A673 (cell line): ENCODE results near the gene UGT1A8. TPM values are rescaled to one million over a fixed set of nuclear protein-coding genes. Genes with fewer than 3 reads are reported as not detected.

Experiments used
- BruUV-seq: library from RNA; stranded (reverse); fragments of 400-500 nt; replicated peaks from 2 replicates; lab custom pipeline; 2021; lab: Mats Ljungman, UMichigan
- CTCF ChIA-PET: fragments of 300-600 bp; sonication (Branson Sonifier 250); formaldehyde crosslinking; loops from one replicate; lab custom pipeline; 2022; ENCODE audit warnings: antibody characterized with exemption; lab: Charles Lee
- POLR2A ChIA-PET: fragments of 300-600 bp; sonication (Branson Sonifier 250); formaldehyde crosslinking; loops from one replicate; lab custom pipeline; 2022; ENCODE audit warnings: antibody characterized with exemption; ENCODE audit not compliant: low non-redundant PET; lab: Charles Lee
- DNase-seq: peaks from one replicate; pipeline ENCODE4 v3.0.0-alpha.2; 2015; ENCODE audit warnings: low spot score
- H3K27ac ChIP-seq: fragments of 200-600 bp; sonication (generic); 2 replicates; pipeline ENCODE4 v1.5.1; 2016; ENCODE audit warnings: mixed run types, low read depth, mild to moderate bottlenecking, mixed read lengths, antibody characterized with exemption, low read length; ENCODE audit not compliant: poor library complexity, severe bottlenecking
- H3K27me3 ChIP-seq: fragments of 200-600 bp; sonication (generic); replicated peaks from 2 replicates; pipeline ENCODE4 v1.6.1; 2017; ENCODE audit warnings: mixed run types, low read depth, mild to moderate bottlenecking, mixed read lengths, antibody characterized with exemption, low read length; ENCODE audit not compliant: insufficient read depth, poor library complexity
- H3K36me3 ChIP-seq: fragments of 200-600 bp; sonication (generic); 2 replicates; pipeline ENCODE4 v1.6.1; 2016; ENCODE audit warnings: mixed run types, mild to moderate bottlenecking, mixed read lengths, antibody characterized with exemption, low read length; ENCODE audit not compliant: insufficient read depth, poor library complexity, severe bottlenecking
- H3K4me1 ChIP-seq: fragments of 200-600 bp; sonication (generic); 2 replicates; pipeline ENCODE4 v1.6.1; 2017; ENCODE audit warnings: mixed run types, mild to moderate bottlenecking, mixed read lengths, antibody characterized with exemption, low read length; ENCODE audit not compliant: insufficient read depth, poor library complexity, severe bottlenecking
- H3K4me3 ChIP-seq: fragments of 200-600 bp; sonication (generic); 2 replicates; pipeline ENCODE4 v1.5.1; 2016; ENCODE audit warnings: low read depth, mixed run types, mild to moderate bottlenecking, mixed read lengths, low read length; ENCODE audit not compliant: poor library complexity, severe bottlenecking
- H3K9me3 ChIP-seq: fragments of 200-600 bp; sonication (generic); 2 replicates; pipeline ENCODE4 v1.6.1; 2016; ENCODE audit warnings: mixed run types, low read depth, mild to moderate bottlenecking, mixed read lengths, antibody characterized with exemption, low read length; ENCODE audit not compliant: poor library complexity, severe bottlenecking
- CTCF ChIP-seq: fragments of 300-800, 200-600 bp; sonication (generic); conservative IDR thresholded peaks from 2 replicates; pipeline ENCODE4 v1.5.1; 2017; ENCODE audit warnings: low read depth, mild to moderate bottlenecking, antibody characterized with exemption, low read length, moderate library complexity, mixed read lengths
- EZH2 ChIP-seq: fragments of 200-600 bp; sonication (generic); IDR thresholded peaks from 2 replicates; pipeline ENCODE4 v1.6.1; 2017; ENCODE audit warnings: borderline replicate concordance, low read depth, mild to moderate bottlenecking, mixed read lengths, antibody characterized with exemption, low read length; ENCODE audit not compliant: poor library complexity, severe bottlenecking
- intact Hi-C: fragments of 100-400 bp; cut with micrococcal nuclease; formaldehyde crosslinking; loops from one replicate; pipeline ENCODE4 v1.10.0; 2022; ENCODE audit not compliant: unreplicated experiment
- total RNA-seq: library from RNA; stranded (reverse); gene quantifications from 2 replicates; pipeline ENCODE4 v1.2.3, GENCODE V29; 2021

Gene UGT1A8
- total RNA-seq, 1 experiment from 2014 or later: not detected

DNA sequence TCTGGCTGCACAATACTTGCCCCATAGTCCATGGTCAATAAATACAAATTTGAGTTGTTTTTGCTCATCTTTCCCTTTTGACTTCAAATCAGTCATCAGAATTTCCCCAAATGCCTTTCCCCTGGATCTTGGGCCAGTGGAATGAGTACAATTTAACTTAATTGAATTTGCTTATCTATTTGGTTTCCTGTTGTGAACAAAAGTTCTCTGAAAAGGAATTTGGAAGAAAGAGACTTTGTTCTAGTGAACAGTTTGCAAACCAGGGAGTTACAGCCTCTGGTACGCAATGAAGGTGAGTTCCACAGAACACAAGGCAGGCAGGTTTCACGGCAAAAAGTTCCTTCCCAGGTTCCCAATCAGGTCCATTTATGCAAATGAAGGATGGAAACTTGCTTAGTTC, 141.4 kb downstream of the UGT1A8 start:
- POLR2A ChIA-PET: no interaction called here
- TF ChIP-seq CTCF: no peak
- no peak for TF ChIP-seq EZH2
- Histone ChIP-seq H3K4me1 (no peaks in the 10 kb centered on the region), H3K9me3 (no peaks in the 10 kb centered on the region), H3K27me3 (no peaks in the 10 kb centered on the region), H3K36me3 (no peaks in the 10 kb centered on the region), H3K4me3 (no peak overlapping the region), H3K27ac (no peak overlapping the region)
- CTCF ChIA-PET: no interaction called here
- intact Hi-C loops: no loop called here
- BruUV-seq: no TSS peak
- no peak for DNase-seq

GRCh38 chr2:233760043-233760442, 142.6 kb downstream of the UGT1A8 start, which contains the start of gene UGT1A1:
Gene UGT1A1, plus strand, starts transcription at chr2:233760270. Its CDS starts 18 bp downstream, at chr2:233760288.
- H3K4me1 ChIP-seq: no peaks in the 10 kb centered on the region
- no TSS peak for BruUV-seq
- intact Hi-C loops: no loop called here
- H3K4me3 ChIP-seq: no peak within 1 kb of the TSS
- no peaks in the 10 kb centered on the region for H3K27me3 ChIP-seq
- H3K9me3 ChIP-seq: no peaks in the 10 kb centered on the region
- ChIA-PET CTCF (no interaction called here), POLR2A (no interaction called here)
- no peaks in the 10 kb centered on the region for H3K36me3 ChIP-seq
- H3K27ac ChIP-seq: no peak within 1 kb of the TSS
- TF ChIP-seq CTCF (no peak), EZH2 (no peak)
- no peak for DNase-seq

GRCh38 chr2:233761040-233761769, 143.8 kb downstream of the UGT1A8 start:
- BruUV-seq: no TSS peak
- DNase-seq: no peak
- ChIA-PET CTCF (no interaction called here), POLR2A (no interaction called here)
- Histone ChIP-seq H3K4me1 (no peaks in the 10 kb centered on the region), H3K9me3 (no peaks in the 10 kb centered on the region), H3K27ac (no peak overlapping the region), H3K4me3 (no peak overlapping the region), H3K36me3 (no peaks in the 10 kb centered on the region), H3K27me3 (no peaks in the 10 kb centered on the region)
- intact Hi-C loops: no loop called here
- TF ChIP-seq CTCF (no peak), EZH2 (no peak)
